GM12873 (cell line): ENCODE data around the gene RBM39.

Experiments used
- TF ChIP-seq, protein P1 (sequence below): IDR thresholded peaks from 2 replicates; pipeline ENCODE4 v1.5.1; 2012; ENCODE audit warnings: low read depth, mild to moderate bottlenecking, moderate library complexity, low read length, control low read depth; ENCODE audit not compliant: insufficient read depth; ENCODE audit errors: missing control alignments

The RBM39 gene

DNA sequence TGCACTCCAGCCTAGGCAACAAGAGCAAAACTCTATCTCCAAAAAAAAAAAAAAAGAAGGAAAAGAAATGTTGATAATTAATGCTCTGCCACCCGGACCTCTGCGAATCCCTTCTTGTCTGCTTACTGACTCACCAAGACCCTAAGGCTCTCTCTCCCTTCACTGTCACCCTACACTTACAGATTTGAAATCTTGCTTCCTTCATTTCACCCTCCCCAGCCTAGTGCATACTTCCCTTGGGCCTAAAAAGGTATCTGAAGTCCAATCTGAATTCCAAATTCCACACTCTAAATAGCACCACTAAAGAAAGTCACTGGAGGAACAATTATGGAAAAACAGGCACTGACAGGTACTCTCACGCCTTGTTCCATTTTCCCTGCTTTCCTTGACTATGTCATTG, 20.4 kb upstream of the RBM39 start:
- TF ChIP-seq, protein P1, sequence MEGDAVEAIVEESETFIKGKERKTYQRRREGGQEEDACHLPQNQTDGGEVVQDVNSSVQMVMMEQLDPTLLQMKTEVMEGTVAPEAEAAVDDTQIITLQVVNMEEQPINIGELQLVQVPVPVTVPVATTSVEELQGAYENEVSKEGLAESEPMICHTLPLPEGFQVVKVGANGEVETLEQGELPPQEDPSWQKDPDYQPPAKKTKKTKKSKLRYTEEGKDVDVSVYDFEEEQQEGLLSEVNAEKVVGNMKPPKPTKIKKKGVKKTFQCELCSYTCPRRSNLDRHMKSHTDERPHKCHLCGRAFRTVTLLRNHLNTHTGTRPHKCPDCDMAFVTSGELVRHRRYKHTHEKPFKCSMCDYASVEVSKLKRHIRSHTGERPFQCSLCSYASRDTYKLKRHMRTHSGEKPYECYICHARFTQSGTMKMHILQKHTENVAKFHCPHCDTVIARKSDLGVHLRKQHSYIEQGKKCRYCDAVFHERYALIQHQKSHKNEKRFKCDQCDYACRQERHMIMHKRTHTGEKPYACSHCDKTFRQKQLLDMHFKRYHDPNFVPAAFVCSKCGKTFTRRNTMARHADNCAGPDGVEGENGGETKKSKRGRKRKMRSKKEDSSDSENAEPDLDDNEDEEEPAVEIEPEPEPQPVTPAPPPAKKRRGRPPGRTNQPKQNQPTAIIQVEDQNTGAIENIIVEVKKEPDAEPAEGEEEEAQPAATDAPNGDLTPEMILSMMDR = no peak

DNA sequence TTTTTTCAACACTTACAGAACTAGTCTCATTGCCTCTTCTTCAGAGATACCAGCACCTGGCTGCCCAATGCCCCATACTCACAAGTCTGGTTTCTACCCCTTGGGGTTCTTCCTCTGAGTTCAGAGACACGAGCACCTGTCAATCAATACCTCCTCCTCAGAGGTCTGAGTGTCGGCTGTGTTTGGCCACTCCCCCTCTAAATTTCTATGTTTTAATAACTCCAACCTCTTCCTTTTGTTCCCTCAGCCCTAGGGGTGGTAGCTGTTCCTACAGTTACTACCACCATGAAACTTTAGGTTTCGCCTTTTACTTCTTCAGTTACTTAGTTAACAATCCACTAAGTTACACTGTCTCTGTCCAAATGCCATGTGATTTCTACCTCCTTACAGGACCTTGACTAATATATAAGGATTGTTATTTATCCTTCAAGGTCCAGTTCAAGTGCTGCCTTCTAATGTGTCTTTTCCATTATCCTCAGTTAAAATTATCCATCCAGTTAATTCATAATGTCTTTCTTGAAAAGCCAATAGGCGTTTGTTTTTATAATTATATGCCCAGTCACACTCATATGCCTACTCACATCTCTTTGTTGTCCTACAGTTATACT, 15.1 kb upstream of the RBM39 start:
- TF ChIP-seq, protein P1 = no peak

DNA sequence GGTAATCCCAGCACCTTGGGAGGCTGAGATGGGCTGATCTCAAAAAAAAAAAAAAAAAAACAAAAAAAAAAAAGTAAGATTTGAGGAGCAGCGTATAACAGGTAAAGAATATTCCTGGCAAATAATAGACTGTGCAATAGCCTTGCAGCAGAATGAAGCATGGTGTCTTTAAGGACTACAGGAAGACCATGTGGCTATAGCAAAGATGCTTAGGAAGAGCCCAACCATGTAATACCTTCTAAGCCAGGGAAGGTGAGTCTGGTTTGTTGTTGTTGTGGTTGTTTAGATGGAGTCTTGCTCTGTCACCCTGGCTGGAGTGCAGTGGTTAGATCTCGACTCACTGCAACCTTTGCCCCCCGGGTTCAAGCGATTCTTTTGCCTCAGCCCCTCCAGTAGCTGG, 14.3 kb upstream of the RBM39 start:
- TF ChIP-seq, protein P1 = no peak

DNA sequence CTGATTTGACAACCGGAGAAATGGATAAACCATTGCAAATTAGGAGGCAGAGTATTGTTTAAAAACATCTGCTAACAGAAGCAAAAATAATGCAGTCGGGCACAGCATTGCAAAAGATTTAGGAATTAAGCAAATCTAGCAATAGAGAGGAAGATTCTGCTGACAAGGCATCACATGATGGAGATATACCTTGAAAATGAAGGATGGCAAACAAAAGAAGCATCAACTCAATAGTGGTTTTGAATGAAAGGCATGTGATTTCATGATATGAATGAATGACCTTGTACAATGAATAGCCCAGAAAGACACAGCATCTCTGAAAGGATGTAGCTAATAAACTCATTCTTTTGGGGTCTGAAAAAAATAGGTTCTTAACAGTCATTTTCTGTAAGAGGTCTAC, 8.6 kb upstream of the RBM39 start:
- TF ChIP-seq, protein P1 = no peak

DNA sequence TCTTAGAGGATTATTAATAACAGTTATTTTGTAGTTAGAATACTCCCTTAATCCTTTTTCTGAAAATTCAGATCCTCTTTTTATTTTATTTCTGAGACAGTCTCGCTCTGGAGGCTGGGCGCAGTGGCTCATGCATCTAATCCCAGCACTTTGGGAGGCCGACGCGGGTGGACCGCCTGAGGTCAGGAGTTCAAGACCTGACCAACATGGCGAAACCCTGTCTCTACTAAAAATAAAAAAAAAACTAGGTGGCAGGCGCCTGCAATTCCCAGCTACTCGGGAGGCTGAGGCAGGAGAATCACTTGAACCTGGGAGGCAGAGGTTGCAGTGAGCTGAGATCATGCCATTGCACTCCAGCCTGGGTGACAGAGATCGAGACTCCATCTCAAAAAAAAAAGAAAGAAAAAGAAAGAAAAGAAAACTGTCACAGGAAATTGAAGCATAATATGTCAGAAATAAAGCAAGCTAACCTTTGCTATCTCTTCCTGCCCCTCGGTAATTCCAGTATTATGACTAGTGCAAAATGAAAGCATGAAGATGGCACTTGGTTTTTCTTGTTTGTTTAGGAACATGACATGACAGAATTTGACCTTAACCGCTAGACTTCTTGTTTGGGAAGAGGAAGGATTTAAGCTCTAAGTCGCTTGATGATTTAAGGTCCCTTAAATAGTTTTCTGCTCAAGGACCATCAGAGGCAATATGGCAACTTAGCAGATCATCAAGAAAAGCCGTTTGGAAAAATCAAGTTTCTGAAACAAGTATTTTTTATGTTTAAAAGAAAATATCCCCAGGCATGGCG, 1.8 kb upstream of the RBM39 start:
- TF ChIP-seq, protein P1 = no peak

DNA sequence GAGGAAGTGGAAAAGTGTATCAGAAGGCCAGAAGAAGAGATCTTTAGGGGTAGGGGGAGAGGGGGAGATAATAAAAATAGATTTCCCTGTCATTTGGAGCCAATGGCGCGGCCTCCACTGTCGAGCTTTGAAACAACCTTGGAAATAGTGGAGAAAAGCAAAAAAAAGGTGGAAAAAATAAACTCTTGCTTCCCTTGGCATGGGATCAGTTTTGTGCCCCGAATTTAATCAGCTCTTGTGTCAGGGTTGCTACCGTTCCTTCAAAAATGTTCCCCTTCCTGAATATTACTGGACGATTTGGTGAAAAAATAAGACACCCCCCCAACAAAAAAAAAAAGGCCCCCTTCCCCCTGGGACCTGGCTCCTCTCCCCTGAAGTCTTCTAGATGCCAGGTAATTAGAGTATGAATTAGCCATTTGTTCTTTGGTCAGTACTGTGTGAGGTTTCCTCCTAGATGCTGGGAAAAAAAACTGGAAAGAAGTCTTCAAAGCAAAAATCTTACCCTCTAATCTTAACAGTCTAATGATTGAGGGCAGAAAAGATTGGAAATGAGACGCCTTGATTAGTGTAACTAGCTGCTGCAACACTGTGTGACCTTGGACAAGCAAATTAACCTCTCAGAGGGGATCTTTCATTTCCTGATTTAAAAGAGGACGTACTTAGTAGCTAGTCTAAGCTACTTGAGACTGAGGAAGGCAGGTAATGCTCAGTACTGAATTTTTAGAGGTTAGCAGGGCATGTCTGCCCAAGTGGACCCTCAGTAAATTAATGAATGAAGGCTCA, 872 bp upstream of the RBM39 start:
- TF ChIP-seq, protein P1 = no peak

DNA sequence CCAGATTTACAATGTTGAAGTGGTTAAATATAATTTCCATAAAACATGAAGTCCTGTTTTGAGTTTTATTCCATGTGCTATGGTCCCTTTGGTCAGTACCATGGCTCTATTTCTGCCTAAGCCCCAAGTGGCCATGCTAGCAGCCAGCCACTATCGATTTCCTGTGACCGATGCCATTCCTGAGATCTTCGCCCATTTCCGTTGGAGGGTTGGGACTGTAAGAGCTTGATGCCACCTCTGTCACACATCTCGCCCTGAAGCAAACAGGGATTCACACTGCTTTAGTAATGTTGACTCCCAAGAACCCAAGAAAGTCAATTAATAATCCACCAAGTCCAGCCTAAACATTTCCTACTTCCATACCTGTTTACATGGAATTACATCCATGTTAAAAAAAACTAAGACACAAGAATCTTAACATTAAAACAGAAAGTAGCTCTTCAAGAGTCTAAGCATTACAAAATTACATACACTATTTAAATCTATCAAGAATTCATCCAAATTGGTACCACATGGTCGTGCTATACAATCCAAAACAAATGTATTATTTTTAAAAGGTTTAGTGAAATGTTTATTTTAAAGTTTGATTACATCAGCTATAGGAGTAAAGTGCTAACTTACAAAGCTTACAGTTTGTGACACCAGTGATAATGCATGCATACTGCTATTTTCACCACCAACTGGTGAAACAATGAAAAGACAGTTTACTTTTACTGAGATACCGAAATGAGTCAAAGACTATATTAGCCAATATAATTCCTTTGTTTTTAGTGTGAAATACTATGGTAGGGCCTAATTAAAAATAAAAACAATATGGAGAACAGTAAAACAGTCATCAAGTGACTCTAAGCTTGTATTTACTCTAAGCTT, 2.5 kb downstream of the RBM39 start:
- TF ChIP-seq, protein P1 = peak; percentile 31
